GM19468 (cell line): ENCODE data around the gene SLC2A4.

Source experiments
- ATAC-seq: cut with Tn5 transposase; IDR thresholded peaks from one replicate; pipeline ENCODE4 v1.9.1; 2021; ENCODE audit warnings: mild to moderate bottlenecking, moderate library complexity, moderate number of reproducible peaks; ENCODE audit not compliant: unreplicated experiment; ENCODE audit errors: extremely low read depth

SLC2A4 gene

DNA sequence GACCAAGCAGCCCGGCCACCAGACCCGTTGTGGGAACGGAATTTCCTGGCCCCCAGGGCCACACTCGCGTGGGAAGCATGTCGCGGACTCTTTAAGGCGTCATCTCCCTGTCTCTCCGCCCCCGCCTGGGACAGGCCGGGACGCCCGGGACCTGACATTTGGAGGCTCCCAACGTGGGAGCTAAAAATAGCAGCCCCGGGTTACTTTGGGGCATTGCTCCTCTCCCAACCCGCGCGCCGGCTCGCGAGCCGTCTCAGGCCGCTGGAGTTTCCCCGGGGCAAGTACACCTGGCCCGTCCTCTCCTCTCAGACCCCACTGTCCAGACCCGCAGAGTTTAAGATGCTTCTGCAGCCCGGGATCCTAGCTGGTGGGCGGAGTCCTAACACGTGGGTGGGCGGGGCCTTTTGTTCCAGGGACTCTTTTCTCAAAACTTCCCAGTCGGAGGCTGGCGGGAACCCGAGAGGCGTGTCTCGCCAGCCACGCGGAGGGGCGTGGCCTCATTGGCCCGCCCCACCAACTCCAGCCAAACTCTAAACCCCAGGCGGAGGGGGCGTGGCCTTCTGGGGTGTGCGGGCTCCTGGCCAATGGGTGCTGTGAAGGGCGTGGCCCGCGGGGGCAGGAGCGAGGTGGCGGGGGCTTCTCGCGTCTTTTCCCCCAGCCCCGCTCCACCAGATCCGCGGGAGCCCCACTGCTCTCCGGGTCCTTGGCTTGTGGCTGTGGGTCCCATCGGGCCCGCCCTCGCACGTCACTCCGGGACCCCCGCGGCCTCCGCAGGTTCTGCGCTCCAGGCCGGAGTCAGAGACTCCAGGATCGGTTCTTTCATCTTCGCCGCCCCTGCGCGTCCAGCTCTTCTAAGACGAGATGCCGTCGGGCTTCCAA is at the start of gene SLC2A4:
Gene SLC2A4, plus strand, starts transcription at position 645 of the 879 bp plus-strand sequence. Its CDS starts 217 bp downstream, at position 862.
- no peak for ATAC-seq

DNA sequence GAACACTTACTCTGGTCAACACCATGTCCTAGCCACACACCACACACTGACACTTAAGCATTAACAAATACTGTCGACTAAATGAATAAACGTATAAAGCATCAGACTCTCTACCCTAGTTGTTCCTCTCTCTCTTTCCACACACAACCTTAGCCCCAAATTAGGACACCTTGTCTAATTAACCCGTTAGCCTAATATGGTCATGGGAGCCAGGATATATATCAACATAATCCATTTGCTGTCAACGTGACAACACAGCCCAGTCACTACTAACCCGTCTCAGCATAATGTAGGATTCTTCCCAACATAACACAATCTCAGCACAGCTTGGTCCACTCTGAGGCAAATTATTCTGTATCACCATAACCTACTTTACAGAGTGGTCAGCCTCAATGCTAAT is 49.4 kb upstream of the SLC2A4 start:
- no peak for ATAC-seq

DNA sequence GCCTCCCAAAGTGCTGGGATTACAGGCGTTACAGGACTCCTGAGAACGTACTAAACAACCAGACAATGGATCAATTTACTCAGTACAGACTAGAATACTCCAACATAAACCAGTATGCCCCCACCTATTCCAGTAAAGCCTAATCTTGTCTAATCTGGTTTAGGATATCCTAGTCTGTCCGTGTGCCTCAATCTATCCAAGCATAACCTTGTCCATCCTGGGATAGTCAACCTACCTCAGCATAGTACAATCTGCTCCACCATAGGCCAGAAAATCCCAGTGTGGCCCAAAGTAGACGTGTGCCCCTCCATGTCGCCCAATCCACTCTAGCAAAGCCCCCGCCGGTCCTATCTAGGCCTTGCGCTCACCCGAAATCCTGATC is 47.8 kb upstream of the SLC2A4 start:
- no peak for ATAC-seq

DNA sequence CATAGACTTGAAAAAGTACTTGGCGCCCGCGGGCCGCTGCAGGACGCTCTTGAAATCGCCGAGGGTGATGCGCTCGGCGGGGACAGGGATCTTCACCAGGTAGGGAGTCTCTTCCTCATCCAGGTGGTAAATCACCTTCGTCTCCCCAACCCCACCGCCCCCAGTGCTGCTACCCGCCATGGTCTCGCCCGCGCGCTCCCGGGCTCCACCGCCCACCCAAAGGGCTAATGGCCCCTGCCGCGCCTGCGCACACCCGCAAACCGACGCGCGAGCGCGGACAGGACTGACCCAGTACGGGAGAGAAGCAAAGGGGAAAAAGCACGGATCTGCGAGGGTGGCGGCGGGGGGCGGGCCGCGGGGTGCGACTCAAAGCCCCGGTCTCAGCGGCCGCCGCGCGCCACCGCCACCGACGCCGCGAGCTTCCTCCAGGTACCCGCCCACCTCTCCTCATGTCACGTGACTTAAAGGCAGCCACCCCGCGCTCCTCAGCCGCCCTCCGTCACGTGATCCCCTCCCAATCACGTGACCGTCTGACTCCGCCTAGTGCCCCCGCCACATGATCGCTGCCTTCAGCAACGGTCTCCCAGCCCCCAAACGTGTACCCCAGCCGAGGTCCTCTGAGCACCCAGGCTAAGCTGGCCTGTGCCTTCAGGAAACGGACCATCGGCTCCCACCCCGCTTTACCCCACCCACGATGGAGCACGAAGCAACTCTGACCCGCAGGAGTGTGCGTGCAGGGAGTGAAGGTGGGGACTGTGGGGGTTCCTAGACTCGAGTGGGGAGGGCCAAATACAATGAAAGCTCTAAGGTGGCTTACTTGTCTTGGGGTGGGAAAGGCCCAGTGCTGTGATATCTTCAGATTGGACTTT is 47.2 kb upstream of the SLC2A4 start, which contains the start of gene DVL2:
Gene DVL2, minus strand, starts transcription at position 435 of the 869 bp plus-strand sequence. Its CDS starts 255 bp downstream, at position 180.
- ATAC-seq = peak; percentile 59

DNA sequence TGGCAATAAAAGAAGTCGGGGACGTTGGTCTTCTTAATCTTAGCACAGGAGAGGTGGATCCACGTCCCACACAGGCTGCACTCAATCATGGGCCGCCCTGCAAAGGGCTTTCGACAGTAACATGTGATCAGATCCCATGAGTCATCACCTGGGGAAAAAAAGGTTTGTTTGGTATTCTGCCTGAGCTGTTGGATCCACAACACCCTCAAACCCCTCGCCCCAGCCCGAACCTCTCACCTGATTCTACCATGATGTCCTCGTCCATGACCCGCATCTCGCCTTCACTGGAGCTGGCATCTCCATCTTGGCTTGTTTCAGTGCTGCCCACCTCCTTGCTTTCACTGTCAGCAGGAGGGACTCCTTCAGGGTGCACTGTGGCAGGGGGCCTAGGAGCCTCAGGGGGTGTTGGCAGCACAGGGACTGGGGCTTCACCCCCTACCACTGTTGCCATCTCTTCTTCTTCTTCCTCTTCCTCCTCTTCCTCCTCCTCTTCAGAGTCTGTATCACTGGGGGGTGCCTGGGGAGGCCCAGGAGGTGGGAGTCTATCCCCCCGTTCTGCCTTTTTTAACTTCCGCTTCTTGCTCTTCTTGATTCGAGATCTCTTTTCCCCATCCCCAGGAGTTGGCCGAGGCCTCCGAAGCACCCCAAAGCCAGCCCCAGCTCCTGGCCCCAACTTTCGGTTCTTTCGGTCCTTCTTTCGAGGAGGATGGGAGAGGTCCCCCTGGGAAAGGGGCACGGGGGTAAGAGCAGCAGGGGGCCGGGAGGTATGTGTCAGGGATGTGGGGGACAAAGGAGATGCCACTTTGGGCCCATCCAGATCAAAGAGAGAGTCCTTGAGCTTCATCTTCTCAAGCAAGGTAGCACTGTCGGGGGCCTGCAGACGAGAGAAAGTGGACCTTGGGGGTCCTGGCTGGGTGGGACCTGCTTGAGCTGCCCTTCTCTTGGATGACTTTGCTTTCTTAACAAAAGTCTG is 45.5 kb upstream of the SLC2A4 start:
- ATAC-seq = no peak

DNA sequence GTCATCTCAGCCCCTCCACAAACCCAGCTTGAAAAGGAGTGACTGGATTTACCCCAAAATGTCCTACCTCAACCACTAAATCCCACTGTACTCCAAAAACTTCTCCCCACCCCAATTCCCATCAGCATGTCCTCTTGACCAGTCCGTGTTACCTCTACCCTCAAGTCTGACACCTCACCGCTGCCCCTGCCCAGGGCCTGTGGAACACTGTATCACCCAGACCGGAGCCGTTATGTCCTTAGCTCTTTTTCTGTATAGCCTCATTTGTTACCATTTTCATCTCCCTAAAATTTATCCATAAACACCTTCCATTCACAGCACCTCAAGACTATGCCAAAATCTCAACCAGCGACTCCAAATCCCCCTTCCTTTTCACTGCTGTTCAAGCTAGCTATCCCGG is 44.7 kb upstream of the SLC2A4 start:
- ATAC-seq = no peak

DNA sequence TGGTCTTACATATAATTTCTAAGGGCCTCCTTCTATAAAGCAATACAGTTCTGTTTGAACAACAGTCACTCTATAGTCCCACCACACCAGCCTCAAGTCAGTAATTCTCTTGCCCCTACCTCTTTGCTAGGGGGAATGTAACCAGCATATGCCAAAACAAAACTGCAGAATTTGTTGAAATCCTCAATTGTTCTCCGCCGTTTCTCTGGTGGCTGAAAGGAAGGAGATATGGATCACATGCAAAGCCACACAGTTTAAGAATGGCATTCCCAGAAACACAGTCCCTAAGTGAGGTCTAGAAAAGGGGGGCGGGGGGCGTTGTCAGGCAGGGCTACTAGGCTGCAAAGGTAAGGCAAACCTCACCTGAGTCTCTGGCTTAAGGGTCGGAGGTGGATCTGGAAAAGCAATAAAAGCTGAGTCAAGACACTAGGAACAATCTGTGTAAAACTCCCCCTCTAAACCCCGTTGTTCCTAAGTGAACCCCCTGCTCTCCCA is 44.2 kb upstream of the SLC2A4 start:
- no peak for ATAC-seq

DNA sequence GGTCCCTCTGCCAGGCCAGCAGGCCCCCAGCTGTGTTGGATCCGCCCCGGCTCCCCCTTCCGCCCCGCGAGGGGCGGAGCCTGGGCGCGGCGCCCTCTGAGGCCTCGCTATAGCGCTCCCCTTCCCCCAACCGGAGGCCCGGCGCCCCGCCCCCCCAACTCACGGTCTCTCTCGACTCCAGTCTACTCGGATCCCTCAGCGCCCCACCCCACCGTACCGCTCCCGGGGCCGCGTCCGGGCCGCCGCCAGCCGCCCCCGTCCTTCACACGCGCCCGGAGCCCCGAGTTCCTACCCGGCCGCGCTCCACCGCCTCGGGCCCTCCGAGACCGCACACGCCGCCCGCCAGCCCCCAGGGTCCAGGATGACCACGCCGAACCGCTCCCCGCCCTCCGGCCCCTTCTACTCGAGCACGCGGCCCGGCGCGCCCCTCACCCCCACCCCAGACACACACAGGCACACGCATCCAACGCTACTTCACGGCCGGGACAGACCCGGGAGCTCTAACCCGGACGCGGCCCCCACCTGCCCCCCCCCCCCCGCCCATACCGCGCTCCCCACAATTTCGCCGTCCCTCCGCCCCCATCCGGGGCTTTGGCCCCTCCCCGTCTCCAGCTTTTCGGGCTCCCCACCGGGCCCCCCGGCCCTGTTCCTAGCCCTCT is 43.6 kb upstream of the SLC2A4 start:
- no peak for ATAC-seq

DNA sequence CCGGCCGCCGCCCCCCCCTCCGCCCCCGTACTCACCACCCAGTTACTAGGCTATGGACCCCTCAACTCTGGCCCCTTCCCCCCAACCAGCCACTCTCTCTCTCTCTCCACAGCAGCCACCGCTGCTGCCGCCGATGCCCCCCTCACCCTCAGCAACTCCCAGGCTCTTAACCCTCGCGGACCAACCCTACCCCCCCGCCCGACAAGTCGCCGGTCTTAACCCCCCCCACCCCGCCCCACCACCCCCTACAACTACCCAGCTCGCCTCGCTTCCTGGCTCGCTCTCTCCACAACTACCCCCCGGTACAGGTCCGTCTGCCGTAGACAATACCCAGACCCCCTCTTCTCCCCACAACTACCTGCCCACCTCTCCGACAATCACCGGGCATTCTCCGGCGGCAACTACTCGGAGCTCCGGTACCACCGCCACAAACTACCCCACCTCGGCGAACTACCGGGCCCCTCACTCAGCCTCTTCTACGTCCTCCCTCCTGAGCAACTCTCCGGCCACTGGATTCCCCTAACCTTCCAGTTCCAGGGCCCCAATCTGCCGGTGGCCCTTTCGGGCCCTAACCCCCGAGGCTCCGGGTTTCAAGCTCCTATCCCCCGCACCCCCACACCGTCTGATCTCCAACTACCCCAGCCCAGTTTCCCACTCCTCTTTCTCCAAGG is 43.0 kb upstream of the SLC2A4 start:
- no peak for ATAC-seq

DNA sequence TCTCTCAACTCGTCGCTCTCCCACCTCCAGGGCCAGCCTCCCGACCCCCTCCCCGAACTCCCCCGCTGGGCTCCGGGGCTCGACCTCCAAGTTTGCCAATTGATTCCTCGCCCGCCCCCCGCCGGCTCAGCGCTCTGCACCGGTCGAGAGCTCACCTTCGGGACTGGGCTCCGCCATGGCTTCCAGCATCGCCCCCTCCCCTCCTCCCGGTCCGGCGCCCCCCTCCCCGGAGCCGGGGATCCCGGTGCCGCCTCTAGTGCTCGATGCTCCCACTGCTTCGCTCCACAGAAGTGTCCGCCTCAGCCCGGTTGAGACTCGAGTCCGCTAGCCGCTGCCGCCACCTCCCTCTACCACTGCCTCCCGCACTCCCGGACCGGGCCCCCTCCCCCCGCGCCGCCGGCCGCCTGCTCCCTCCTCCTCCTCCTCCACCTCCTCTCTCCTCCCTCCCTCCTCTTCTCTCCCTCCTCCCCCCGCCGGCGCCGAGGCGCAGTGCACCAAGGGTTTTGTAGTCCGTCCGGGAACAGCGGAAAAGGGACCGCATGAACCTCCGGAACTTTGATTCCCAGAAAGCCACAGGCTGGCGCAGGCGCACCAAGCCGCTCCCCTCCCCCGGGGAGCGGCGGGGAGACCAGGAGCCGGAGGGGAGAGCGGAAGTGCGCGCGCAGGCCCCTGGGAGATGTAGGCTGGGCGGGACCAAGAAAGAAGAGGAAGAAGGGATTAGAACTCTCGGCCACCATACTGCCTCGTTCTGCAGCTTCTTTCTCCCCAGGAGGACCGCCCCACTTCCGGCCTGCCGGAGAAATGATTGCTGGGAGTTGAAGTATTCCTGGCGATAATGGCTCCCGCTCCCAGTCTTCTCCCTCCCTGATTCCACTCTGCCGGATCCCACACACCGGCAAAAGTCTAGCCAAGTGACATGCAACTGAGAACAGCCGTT is 42.2 kb upstream of the SLC2A4 start, which contains the start of gene PHF23:
Gene PHF23, minus strand, starts transcription at position 367 of the 937 bp plus-strand sequence. Its CDS starts 178 bp downstream, at position 189.
- ATAC-seq = peak; percentile 54

DNA sequence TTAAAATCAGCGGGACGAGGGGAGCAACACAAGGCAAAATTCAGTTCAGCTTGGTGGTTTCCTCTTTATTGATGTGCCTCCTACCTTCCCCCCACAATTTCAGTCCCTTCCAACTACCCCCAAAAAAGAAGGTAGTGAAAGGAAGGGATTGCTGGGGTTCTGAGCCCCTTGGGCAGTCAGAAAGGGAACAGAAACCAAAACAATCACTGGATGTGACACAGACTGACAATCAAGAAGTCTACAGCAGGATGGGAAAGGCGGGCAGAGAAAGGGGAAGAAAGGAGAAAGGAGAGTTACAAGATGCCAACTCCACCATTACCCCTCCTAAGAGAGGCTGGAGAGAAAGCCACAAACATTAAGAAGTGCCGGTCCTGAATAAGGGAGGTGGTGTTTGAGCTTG is 41.1 kb upstream of the SLC2A4 start:
- no peak for ATAC-seq

DNA sequence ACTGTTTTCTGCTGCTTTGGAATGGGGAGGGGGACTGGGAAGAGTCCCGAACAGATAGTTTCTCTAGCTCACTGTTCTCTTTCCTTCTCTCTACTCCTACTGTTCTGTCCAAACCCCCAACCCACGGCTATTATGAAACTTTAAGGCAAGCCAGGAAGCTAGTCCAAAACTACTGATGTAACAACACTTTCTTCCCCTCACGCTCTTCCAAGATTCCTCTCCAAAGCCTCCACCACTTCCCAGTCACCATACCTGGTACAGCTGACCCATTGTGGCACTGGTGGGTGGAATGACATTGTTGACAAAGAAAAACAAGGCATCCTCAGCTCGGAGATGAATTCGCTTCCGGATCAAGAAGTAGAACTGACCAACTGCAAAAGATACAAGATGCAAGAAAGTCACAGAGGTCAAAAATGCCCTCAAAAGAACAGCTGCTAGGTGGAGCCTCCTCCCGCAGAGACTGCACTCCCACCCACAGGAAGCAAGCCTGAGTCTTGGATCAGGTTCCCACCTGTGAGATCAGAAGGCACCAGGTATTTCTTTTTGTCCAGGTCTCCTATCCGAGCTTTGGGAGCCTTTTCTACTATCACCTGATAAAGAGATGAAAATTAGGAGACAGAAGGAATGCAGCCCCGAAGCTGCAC is 40.3 kb upstream of the SLC2A4 start:
- no peak for ATAC-seq

DNA sequence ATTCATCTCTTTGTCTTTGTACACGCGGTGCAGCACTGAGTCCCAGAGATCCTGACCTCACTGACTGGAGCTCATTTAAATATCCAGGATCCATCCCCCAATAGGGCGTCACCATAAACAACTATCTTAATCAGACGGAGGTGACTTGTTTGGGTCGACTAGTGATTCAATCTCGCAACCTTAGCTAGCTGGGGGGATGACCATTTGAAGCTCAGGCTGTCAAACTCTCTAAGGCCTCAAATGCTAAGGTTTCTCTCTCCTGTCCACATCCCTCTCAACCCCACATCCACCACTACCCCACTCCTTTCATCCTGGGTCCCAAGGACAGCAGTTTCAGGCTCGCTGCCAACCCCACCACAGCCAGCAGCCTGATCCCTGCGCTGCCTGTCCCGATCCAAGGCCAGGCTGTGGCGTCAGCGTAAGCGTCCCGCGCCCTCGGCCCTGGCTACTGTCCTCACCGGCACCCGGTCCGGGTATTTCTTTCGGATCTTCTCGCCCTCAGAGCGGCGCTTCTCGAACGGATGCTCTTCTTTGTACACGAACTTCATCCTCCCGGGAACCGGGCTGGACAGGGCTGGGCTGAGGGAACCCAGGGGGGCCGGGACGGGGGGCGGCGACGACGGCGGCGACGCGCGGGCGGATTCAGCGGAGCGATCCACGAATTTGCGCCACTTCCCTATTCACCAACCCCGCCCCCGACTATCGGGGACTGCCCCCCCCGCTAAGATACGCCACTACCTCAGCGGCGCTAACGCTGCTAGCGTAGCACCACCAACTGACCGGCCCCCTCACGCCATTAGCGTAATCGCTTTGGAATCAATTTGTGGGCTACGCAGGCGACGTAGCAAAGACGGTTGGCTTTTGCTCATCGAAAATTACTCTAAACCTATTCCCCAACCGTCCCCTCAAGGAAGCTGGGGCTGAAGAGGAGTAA is 39.5 kb upstream of the SLC2A4 start, which contains the start of gene GABARAP:
Gene GABARAP, minus strand, starts transcription at position 667 of the 934 bp plus-strand sequence. Its CDS starts 119 bp downstream, at position 548.
- ATAC-seq = no peak

DNA sequence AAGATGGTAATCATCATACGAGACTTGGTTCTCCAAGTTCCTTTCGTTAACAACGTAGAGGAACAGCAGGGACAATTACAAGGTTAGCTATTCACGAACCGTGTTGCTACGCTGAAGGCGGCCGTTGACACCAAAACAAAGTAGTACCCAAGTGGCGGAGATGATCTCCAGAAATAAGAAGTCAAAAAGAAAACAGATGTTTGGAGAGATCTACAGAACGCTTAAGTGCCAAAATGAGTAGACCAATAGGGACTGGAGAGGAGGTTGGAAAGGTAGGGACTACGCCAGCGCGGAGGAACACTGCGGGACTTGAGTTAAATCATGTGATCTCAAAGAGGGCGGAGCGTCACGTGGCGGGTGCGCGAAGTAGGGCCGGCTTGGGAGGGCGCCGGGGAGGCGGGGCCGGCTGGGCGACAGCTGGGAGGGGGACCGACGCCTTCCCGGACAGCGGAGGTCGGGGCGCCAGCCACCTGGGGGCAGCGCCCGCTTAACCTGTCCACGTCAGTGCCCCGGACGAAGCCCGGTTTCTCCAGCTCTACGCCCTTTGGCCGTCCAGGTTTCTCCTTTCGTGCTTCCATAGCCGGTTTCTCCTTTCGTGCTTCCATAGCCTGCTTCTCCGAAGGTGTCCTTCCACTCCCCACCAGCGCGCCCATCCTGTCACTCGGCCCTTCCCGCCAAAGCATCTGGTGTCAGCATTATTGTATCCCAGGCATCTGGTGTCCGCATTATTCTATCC is 38.6 kb upstream of the SLC2A4 start:
- ATAC-seq = peak; percentile 17

DNA sequence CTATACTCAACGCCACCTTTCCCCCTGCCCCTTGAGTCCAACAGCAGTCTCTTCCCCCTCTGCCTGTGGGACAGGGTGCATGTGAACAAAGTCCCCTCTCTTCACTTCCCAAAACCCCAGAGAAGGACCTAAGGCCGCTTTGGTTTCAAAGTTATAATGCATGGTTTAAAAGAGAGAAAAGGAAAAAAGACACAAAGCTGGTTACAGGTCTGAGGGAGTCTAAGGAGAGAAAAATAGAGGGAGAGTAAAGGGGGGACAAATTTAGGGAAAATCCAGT is 38.1 kb upstream of the SLC2A4 start:
- ATAC-seq = no peak
